HG03521 (cell line): Measurements from ENCODE around the gene TTLL8.

Experiments used
- ATAC-seq: cut with Tn5 transposase; IDR thresholded peaks from one replicate; pipeline ENCODE4 v1.9.1; 2021; ENCODE audit warnings: mild to moderate bottlenecking, moderate library complexity; ENCODE audit not compliant: unreplicated experiment

Gene TTLL8

DNA sequence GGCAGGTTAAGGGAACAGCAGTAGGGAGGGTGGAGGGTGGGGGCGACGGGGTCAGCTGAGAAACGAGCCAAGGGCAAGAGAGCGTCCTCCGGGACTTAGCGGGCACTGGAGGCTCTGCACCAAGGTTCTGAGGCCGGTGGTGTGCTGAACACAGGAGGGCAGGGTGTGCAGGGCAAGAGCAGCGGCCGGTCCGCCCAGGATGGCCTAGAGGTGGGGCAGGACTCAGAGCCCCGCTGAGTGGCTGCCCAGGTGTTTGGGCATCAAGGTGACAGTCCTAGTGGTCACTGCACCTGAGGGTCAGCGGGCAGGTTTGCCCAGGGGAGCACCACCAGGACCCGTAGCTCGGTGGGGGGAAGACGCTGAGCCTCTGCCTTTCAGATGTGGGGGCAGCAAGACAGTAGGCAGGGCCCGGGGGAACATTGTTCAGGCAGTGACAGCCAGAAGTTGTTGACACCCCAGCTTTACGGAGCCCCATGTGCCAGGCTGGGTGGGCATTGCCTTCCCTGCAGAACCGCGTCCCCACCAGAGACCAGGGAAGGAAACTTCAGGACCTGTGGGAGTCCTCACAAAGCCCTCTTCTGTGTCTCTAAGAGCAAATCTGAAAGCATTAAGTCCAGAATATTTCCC is 4.5 kb upstream of the TTLL8 start:
- ATAC-seq, result no peak

DNA sequence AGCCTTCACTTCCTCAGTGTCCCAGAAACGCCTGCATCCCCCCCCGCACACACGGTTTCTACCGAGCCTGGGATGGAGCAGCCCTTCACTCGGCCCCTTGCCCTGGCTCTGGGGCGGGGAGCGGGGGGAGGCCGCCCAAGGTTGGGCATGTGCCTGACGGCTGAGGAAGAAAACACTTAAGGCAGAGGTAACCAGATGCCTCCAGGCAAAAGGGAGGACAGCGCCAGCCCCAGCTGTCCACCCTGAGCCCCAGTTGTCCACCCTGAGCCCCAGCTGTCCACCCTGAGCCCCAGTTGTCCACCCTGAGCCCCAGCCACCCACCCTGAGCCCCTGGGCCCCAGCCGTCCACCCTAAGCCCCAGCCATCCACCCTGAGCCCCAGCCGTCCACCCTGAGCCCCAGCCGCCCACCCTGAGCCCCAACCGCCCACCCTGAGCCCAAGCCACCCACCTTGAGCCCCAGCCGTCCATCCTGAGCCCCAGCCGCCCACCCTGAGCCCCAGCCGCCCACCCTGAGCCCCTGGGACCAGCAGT is 3.8 kb upstream of the TTLL8 start:
- no peak for ATAC-seq

DNA sequence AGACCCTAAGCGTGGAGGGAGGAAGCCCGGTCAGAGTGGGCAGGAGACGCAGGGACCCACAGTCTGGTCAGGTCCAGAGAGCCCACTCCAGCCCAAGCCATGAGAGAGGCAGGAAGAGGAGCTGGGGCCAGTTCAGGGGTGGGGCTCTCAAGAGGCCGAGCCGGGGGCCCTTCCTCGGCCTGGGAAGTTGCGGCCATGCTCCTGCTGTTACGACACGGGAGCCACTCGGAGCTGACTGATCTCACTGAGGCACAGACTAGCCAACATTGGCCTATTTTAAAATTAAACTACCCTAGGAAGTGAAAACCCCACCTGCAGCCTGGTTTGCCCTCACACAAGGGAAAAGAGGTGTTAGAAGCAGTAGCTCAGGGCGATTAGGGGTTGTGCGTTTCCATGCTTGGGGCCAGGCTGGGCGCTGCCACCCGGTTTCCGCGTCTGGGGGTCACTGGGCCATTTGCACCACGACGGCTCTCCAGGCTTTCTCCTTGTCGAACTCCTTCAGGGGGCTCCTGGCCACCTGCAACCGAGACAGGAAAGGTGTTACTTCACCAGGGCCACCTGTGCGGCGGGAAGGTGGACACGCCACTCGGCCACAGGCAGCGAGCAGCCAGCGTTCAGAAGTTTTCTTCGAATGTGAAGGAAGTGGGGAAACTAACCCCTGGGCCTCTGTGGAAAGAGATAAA is 3.2 kb upstream of the TTLL8 start:
- ATAC-seq, result no peak

DNA sequence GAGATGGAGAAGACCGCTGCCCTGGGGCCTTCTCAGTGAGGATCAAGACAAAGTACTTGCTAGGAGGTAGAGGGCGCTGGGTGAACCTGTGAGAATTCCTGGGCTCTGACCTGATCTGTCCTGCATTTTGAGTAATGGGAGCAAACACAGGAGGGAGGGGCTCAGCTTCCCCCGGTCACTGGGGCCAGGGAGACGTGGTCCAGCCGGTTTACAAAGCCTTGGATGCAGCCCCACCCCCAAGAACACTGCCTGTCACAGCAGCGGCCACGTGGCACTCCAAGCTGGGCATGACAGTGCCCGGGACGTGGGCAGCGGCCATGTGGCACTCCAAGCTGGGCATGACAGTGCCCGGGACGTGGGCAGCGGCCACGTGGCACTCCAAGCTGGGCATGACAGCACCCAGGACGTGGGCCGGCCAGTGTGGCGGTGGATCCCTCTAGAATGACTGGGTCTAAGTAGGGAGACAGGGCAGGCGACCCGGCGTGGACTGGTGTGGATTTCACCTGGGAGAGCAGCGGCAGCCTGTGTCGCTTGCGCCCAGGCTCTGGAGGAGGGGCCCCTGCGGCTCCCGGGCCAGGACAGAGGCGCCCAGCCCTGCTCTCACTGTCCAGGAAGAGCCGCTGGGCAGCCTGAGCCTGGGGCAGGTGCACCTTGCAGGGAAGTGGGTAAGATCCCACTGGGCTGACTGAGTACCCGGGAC is 2.5 kb upstream of the TTLL8 start:
- ATAC-seq, result no peak

DNA sequence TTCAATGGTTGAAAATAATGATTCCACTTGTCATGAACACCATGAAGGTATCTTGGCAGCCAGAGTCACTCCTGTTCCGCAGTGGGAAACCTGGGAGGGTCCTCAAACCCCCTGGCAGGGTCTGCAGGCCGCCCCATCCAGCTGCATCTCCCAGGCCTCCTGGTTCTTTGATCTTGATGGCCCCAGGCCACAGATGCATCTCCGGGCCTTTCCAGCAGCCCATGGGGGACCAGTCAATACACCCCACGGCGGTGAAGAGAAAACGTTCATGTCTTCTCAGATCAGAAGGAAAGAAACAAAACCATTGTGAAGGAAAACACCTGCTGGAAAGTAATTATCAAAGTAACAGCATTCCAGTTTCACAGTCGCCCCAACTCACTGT is 1.8 kb upstream of the TTLL8 start:
- no peak for ATAC-seq

DNA sequence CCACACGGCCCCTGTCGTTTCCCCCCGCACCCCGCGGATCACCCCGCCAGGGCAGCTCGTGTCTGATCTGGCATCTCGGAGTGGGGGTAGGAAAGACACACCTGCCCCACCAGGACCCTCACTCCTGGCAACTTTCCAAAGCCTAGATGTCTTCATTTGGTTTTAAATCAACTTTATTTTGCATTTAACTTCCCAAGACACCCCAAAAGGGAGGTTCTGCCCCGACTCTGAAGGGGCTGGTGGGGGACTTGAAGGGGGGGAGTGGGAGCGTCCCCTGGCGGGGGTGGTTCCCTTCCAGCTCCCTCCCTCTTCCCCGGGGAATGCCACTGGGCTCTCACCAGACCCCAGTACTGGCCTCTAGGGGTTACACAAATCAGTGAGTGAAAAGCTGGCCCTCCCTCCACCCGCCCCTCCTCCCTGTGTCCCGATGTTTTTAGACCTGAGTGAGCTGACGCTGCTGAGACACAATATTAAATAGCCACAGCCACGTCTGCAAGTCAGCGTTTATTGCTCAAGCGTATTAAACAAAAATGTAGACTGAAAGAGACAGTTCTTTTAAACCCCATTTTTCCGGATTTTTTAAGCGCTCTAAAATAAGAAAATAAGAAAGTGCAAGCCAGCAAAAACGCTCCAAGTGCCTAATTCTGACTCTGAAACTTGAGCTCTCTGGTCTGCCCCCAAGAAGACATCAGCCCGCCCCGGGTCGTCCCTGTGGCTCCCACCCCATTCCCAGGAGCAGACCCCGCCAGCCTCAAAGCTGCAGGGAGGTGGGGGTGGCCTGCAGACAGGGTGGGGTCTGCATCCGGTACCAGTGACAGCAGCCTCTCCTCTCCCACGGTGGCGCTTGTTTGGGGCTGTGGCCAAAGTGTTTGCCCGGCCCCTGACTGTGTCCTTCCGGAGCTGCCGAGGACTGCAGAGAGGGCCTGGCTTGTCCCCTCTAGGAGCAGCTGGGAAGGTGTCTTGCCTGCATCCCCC is 1.1 kb upstream of the TTLL8 start:
- no peak for ATAC-seq

DNA sequence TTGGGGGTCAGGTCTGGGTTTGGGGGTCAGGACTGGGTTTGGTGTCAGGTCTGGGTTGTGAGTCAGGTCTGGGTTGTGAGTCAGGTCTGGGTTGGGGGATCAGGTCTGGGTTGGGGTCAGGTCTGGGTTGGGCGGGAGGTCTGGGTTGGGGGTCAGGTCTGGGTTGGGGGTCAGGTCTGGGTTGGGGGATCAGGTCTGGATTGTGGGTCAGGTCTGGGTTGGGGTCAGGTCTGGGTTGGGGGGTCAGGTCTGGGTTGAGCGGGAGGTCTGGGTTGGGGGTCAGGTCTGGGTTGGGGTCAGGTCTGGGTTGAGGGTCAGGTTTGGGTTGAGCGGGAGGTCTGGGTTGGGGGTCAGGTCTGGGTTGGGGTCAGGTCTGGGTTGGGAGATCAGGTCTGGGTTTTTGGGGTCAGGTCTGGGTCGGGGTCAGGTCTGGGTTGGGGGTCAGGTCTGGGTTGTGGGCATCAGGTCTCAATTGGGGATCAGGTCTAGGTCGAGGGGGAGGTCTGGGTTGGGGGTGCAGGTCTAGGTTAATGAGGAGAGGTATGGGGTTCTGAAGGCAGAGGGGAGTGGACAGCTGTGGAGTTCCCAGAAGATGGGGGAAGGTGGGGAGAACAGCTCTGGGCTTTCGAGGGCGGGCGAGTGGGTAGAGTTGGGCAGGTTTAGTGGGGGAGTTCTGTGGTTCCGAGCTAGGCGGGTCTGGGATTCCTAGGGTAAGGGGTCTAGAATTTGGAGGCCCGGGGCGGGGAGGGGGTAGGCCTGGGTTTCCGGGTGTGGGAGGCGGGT is 629 bp downstream of the TTLL8 start:
- no peak for ATAC-seq

DNA sequence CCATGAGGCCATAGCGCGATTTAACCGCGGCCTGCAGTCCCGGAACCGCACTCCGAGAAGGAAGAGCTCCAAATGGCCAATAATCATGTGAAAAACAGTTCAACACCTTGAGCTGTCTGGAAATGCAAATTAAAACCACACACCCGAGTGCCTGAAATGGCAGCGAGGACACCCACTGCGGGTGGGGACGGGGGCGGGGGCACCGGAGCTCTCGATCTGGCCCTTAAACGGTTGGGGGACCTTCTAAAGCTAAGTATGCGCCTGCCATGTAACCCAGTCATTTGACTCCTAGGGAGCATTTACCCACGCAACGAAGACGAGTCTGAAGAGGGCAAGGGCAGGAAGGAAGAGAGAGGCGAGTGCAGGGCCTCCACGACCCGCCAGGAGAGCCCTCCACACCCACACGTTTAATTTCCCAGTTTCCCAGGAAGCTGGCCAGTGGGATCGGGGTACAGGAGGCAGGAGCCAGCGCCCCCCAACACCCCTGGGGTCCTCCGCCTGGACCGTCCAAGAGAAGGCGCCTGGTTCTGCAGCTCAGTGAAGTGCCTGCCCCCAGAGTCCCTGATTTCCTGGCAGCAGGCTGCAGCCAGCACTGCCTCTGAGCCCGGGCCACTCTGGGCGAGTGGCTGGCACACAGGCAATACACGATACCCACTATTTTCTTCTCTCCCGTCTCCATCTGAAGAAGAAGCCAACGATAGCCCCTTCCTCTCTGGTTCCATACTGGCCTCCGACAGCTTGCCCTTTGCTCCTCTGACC is 1.7 kb downstream of the TTLL8 start:
- no peak for ATAC-seq

DNA sequence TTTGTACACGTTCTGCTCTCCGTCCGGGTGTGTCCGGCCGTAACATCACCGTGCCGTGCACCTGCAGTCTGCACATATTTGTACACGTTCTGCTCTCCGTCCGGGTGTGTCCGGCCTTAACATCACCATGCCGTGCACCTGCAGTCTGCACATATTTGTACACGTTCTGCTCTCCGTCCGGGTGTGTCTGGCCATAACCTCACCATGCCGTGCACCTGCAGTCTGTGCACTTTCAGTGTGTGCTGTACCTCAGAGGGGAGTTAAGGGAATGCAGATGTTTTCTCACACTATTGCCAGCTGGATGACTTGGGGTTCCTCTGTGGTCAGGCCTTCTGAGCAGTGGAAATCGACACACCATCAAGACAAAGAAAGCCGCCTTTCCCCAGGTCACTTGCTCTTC is 4.2 kb downstream of the TTLL8 start:
- no peak for ATAC-seq

DNA sequence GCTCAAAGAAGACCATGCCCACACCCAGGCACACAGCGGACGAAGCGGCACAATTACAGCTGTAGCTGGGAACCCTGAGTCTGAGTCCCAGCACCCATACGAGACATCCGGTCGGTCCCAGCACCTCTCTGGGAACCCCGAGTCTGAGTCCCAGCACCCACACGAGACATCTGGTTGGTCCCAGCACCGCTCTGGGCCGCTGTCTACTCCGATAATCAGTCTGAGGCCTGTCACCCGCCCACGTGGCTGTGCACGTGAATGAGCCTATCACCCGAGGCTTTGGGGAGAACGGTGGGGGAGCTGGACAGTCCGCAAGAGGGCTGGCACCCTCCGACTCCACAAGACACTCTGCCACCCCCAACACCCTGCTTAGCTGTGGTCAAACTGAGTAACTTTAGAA is 6.2 kb downstream of the TTLL8 start:
- no peak for ATAC-seq

DNA sequence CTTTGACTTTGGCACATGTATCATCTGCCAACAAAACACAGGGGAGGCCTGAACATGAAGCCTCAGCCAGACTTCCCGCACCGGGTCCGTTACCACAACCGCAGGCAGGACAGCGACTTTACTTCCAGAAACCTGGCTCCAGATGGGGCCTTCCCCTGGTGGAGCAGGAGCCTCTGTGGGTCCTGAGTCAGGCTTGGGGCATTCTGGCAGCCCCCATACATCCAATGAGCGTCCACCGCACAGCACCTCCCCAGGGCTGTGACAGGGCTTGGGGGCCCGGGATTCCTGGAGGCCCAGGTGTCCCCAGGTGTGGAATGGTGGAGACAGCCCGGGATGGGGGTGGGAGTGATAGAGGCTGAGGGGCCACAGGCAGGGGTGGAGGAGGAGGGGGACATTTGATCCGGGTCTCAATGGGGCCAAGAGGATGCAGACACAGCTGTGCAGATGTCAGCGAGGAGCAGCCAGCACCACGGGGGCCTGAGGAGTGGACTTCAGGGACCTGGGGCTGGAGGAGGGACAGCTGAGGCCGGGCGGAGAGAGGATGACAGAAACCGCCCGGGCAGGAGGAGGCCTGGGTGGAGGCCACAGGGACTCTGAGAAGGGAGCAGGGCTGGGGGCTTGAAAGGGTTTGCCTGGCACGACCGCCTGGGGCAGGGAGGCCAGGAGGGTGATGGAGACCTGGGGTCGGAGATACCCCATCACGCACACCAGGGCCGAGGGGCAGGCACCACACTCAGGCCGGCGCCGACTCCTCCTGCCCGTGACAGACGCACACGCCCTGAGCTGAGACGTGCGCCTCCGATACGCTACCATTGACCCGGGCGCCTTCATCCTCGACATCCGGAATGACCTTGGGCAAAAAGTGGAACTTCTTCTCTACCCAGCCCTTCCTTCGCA is 8.6 kb downstream of the TTLL8 start:
- no peak for ATAC-seq

DNA sequence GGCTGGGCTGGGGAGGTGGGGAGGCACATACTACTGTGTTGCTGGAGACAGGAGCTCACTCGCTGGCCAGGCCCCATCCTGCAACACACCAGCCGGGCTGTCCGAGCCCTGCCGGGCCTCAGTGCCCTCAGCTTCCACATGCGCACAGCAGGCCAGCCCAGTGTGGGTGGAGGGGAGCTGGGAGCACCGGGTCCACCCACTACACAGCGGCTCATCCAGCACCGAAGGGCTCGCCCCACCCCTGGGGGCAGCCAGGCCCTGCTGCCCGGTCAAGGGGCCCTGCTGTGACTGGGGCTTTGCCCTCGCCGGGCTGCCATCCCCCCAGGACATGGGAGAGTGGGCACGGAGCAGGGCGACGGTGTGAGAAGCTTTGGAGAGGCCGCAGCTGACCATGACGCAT is 9.3 kb downstream of the TTLL8 start:
- ATAC-seq, result no peak

DNA sequence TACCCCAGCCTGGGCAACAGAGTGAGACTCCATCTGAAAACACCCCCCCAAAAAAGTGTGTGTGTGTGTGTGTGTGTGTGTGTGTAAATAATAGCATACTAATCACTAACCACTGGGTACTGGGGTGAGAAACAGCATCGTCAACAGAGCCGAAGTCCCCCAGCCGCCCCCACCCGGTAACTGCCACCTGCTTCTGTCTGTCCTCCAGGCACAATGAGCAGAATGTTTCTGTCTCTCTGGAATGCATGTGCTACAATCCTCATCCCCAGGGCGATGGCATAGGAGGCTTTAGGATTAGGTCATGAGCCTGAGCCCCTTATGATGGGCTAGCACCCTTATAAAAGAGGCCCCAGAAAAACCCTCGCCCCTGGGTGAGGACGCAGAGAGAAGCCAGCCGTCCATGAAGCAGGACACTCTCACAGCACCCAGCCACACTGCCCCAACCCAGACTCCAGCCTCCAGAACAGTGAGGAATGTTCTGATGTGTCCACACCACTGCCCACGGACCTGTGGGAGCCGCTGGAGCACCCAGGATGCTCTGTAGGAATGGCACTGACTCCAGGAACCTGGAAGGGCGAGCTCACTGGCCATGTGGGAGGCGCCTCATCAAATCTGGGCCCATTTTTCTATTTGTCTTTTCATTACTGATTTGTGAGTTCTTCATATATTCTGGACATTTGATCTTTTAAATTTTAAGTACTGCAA is 9.9 kb downstream of the TTLL8 start:
- no peak for ATAC-seq

DNA sequence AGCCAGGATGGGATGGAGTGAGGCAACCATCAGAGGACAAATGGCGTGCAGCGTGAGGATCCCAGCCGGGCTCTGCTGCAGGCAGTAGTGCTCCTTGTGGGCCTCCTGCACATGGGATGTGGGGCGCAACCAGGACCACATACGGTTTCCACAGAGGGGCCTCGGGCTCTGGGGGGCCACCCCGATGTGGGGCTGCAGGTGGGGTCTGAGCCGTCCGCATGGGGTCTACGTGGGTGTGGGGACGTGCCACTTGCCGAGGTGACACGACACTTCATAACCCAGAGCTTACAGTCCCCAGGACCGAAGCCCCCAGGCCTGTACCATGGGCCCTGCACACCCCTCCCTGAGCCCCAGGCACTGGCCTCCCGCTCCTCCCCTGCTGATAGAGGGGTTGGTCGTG is 10.8 kb downstream of the TTLL8 start:
- no peak for ATAC-seq

DNA sequence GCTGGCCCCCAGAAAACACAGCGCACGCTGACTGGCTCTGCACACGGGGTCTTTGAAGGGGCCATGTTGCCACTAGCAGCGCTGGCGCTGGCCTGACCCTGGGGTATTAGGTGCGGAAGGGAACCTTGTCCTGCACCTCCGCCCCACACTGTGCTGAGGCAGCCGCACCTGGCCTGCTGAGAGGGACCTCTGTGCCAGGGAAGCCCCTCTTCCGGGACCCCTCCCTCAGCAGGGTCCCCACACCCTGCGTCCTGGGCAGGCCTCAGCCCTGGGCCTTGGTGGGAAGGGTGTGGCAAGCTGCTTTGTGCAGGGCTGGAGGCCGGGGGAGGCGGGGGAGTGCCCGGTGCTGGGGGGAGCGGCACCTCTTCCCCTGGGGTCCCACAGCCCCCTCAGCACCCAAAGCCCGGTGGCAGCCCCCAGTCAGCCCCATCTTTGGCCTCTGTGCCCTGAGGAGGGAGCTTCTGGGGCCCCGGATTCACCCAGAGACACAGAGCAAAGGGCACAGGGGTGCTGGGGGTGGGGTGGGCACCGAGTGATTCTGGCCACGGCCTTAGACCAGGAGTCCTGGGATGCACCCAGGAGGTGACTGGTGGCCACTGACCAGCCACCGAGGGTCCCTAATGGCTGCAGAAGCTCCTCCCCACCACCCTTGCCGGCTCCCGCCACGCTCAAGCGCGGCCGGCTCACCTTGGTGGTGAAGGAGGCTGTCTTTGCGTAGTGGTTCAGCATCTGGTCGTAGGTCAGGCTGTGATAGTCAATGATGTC is 11.4 kb downstream of the TTLL8 start:
- ATAC-seq, result no peak

DNA sequence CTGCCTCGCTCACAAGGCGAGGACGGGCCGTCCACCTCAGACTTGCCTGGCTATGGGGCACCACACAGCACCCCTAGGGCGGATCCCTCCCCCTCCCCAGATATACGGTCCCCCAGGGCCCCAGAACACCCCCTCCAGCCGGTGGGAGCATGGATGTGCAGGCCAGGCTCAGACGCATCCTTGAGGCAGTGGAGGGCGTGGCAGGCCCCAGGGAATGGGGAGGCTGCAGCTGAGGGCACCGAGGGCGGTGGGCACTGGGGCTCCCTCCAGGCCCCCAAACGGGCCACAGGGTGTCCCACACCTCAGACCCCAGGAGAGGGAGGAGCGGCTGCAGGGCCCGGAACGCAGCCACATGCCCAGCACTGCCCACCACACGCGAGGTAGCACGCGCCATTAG is 12.1 kb downstream of the TTLL8 start:
- ATAC-seq, result no peak
